Spleen (tissue), 11 donors: ENCODE results near the gene LRRC8D. TPM values are rescaled to one million over a fixed set of nuclear protein-coding genes. Genes with fewer than 3 reads are reported as not detected.
A peak's percentile ranks its signal among the peaks of the same experiment; 100 is the strongest.

Experiments
- DNase-seq: peaks from one replicate; pipeline ENCODE4 v3.0.0-alpha.2; 2020
- H3K27ac ChIP-seq, 8 donors: fragments of 200-600 bp; sonication (generic) in 7 of 8; 1 replicate in 4 of 8; 2 replicates in 4 of 8; pipeline versions ENCODE4 v1.5.0 to v1.8.0; 2016 to 2021; ENCODE audit warnings: inconsistent platforms in 4 of 8, mild to moderate bottlenecking in 4 of 8, moderate library complexity in 1 of 8
- H3K27me3 ChIP-seq, 7 donors: fragments of 200-600 bp; sonication (generic) in 6 of 7; replicated peaks in 1 of 7; 1 replicate in 4 of 7; 2 replicates in 3 of 7; pipeline versions ENCODE4 v1.5.0 to v1.8.0; 2016 to 2021; ENCODE audit warnings: inconsistent platforms in 3 of 7, mild to moderate bottlenecking in 1 of 7
- H3K36me3 ChIP-seq, 6 donors: fragments of 200-600 bp; sonication (generic) in 5 of 6; 1 replicate in 4 of 6; 2 replicates in 2 of 6; pipeline versions ENCODE4 v1.5.0 to v1.8.0; 2016 to 2021; ENCODE audit warnings: inconsistent platforms in 2 of 6
- H3K4me1 ChIP-seq, 6 donors: fragments of 200-600 bp; sonication (generic) in 5 of 6; 1 replicate in 3 of 6; 2 replicates in 3 of 6; pipeline versions ENCODE4 v1.5.0 to v1.8.0; 2016 to 2021; ENCODE audit warnings: inconsistent platforms in 3 of 6
- H3K4me3 ChIP-seq, 8 donors: fragments of 200-600 bp; sonication (generic) in 7 of 8; 1 replicate in 4 of 8; 2 replicates in 4 of 8; pipeline versions ENCODE4 v1.5.0 to v1.8.0; 2016 to 2021; ENCODE audit warnings: inconsistent platforms in 4 of 8, mild to moderate bottlenecking in 4 of 8, moderate library complexity in 2 of 8
- H3K9me3 ChIP-seq, 8 donors: fragments of 200-600 bp; sonication (generic) in 7 of 8; 1 replicate in 4 of 8; 2 replicates in 4 of 8; pipeline versions ENCODE4 v1.5.0 to v1.8.0; 2016 to 2021; ENCODE audit warnings: inconsistent platforms in 4 of 8
- POLR2A ChIP-seq, 3 donors: fragments of 450-650 bp; IDR thresholded peaks; one replicate each; pipeline ENCODE4 v1.5.1; 2017; ENCODE audit warnings: antibody characterized with exemption in 3 of 3, mild to moderate bottlenecking in 1 of 3
- POLR2AphosphoS5 ChIP-seq, 3 donors: sonication (generic); formaldehyde crosslinking; IDR thresholded peaks; one replicate each; pipeline ENCODE4 v1.5.1; 2017; ENCODE audit warnings: antibody characterized with exemption in 3 of 3
- WGBS, 5 donors: extraction: QIAGEN DNeasy Blood & Tissue Kit in 3 of 5; methylation state at CpG; one replicate each; pipeline versions ENCODE4 v1.1.5 to v1.1.7; 2013 to 2018; 5-methylcytosine and 5-hydroxymethylcytosine counted together
- intact Hi-C: fragments of 100-400 bp; cut with DNase I; formaldehyde crosslinking; loops from one replicate; pipeline ENCODE4 v1.15.0; 2023; ENCODE audit warnings: low total_unique reads
- polyA plus RNA-seq, 3 donors: library from polyadenylated mRNA; stranded (reverse); fragments of 200-250 nt; gene quantifications; one replicate each; pipeline ENCODE4 v1.2.1, GENCODE V29; 2013
- total RNA-seq, 7 donors: library from RNA; depleted of rRNA in 3 of 7; stranded (reverse); fragments of >200 nt in 3 of 7; fragmentation: NEBNext Ultra II Directional in 4 of 7; extraction: Animal tissue kit (Norgen Biotek cat#: 25700) in 4 of 7; gene quantifications; one replicate each; pipeline versions ENCODE4 v1.1.0 to v1.2.1, GENCODE V29; 2016 to 2021
- TF ChIP-seq, protein P1 (sequence below), 11 experiments: fragments of 200-600 bp in 7 of 11; fragments of 450-650 bp in 4 of 11; sonication (generic) in 4 of 11; IDR thresholded peaks in 8 of 11; conservative IDR thresholded peaks in 3 of 11; 1 replicate in 7 of 11; 2 replicates in 4 of 11; pipeline versions ENCODE4 v1.4.0 to v1.8.0; 2016 to 2021; ENCODE audit warnings: antibody characterized with exemption in 11 of 11, inconsistent platforms in 4 of 11, mild to moderate bottlenecking in 1 of 11
- donor health status: healthy with polysubstance abuse.
- donor health status: DM: no; HTN: no; CAD: no; lungs with moderate emphysema.
- donor health status: DM: no; HTN: no; CAD: no.
- donor health status: Bipolar disorder and iron deficiency.
- donor health status: healthy.
- donor health status: DM: no; HTN: no; CAD: no.
- donor health status: DM: yes; HTN: yes; CAD: no.

Gene LRRC8D
- total and polyA plus RNA-seq, 10 donors: 12.8 to 42.0 (median 34.5) TPM

DNA sequence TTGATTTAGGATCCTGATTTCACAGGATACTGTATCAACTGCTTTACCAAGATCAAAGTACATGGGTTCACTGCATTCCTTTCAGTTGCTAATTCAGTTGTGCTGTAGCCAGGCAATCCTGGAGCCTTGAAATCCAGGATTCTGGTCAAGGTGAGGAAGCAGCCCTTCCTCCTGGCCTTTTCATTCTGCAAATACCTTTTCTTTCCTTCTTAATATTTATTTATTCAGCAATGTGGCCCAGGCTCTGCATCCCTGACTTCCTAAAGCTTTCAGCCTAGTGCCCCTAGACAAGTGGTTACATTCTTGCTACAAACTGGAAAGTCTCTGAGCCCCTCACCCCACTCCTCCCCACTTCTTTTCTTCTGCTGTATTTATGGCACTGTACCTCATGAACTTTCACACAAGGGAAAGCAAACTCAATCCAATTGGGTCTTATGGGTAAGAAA is 16.2 kb downstream of the LRRC8D start:
- Histone ChIP-seq H3K4me1 (peaks cover 0 to 79% (median 33%) of the 10 kb centered on the region in 6 donors), H3K27me3 (no peaks in the 10 kb centered on the region), H3K36me3 (no peaks in the 10 kb centered on the region), H3K4me3 (no peak overlapping the region), H3K27ac (peak overlapping the region in 1 of 8 donors; percentile 11), H3K9me3 (no peaks in the 10 kb centered on the region)
- no peak for DNase-seq
- intact Hi-C loops: no loop called here
- no peak for TF ChIP-seq POLR2A (IDR thresholded peaks at IDR 0.05)
- TF ChIP-seq POLR2AphosphoS5 (IDR thresholded peaks at IDR 0.05): no peak
- TF ChIP-seq, protein P1, sequence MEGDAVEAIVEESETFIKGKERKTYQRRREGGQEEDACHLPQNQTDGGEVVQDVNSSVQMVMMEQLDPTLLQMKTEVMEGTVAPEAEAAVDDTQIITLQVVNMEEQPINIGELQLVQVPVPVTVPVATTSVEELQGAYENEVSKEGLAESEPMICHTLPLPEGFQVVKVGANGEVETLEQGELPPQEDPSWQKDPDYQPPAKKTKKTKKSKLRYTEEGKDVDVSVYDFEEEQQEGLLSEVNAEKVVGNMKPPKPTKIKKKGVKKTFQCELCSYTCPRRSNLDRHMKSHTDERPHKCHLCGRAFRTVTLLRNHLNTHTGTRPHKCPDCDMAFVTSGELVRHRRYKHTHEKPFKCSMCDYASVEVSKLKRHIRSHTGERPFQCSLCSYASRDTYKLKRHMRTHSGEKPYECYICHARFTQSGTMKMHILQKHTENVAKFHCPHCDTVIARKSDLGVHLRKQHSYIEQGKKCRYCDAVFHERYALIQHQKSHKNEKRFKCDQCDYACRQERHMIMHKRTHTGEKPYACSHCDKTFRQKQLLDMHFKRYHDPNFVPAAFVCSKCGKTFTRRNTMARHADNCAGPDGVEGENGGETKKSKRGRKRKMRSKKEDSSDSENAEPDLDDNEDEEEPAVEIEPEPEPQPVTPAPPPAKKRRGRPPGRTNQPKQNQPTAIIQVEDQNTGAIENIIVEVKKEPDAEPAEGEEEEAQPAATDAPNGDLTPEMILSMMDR (IDR thresholded peaks at IDR 0.05 in 8 of 11, conservative IDR thresholded peaks at IDR 0.05 in 3 of 11): no peak

DNA sequence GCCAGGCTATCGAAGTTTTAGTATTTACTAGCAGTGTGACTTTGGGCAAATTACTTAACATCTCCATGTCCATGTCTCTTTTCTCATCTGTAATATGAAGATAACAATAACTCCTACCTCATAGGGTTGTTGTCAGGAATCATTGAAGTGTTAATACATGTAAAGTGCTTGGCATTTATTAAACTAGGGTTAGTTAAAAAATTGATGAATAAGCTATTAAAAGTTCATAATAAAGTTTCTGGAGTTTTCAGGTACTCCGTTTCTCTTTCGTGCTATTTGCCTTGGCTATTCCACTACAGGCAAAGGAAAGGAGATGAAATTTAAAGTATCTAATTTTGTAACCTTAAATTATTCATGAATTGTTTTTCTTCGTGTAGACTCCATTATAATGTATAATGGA is 16.7 kb downstream of the LRRC8D start:
- H3K27me3 ChIP-seq: no peaks in the 10 kb centered on the region
- DNase-seq: no peak
- H3K27ac ChIP-seq: no peak overlapping the region
- H3K36me3 ChIP-seq: no peaks in the 10 kb centered on the region
- 95 to 100% (median 96%) methylated on average over 4 of the region's 4 CpGs for WGBS, 5 donors
- H3K4me1 ChIP-seq: peaks cover 0 to 79% (median 32%) of the 10 kb centered on the region in 6 donors
- TF ChIP-seq POLR2A (IDR thresholded peaks at IDR 0.05) (no peak), POLR2AphosphoS5 (IDR thresholded peaks at IDR 0.05) (no peak)
- TF ChIP-seq, protein P1 (IDR thresholded peaks at IDR 0.05 in 8 of 11, conservative IDR thresholded peaks at IDR 0.05 in 3 of 11): no peak
- H3K4me3 ChIP-seq: no peak overlapping the region
- intact Hi-C loops: no loop called here
- H3K9me3 ChIP-seq: no peaks in the 10 kb centered on the region

DNA sequence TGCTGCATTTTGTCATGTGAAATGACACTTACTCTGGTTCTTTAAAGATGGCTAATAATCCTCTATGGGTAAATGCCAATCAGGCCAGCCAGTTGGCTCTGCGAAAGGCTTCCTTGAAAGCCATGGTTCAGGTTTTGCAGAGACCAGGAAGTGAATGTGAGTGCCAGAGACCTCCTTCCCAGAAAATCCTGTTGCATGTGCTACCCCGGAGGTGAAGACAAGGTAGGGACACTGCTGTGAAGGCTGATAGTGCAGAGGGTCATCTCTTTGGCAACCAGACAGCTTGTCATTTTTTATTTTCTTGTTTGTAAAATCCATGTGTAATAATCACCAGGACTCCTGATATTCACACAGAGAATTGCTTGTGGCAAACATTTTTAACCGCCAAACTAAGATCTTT is 18.7 kb downstream of the LRRC8D start:
- 77 to 86% (median 83%) methylated on average over 3 of the region's 3 CpGs for WGBS, 5 donors
- no peaks in the 10 kb centered on the region for H3K9me3 ChIP-seq
- peaks cover 5 to 75% (median 37%) of the 10 kb centered on the region in 6 donors for H3K4me1 ChIP-seq
- H3K4me3 ChIP-seq: no peak overlapping the region
- no peak for DNase-seq
- intact Hi-C loops: no loop called here
- H3K27ac ChIP-seq: no peak overlapping the region
- H3K36me3 ChIP-seq: no peaks in the 10 kb centered on the region
- TF ChIP-seq, protein P1 (IDR thresholded peaks at IDR 0.05 in 8 of 11, conservative IDR thresholded peaks at IDR 0.05 in 3 of 11): no peak
- TF ChIP-seq POLR2AphosphoS5 (IDR thresholded peaks at IDR 0.05): no peak
- TF ChIP-seq POLR2A (IDR thresholded peaks at IDR 0.05): no peak
- H3K27me3 ChIP-seq: no peaks in the 10 kb centered on the region

DNA sequence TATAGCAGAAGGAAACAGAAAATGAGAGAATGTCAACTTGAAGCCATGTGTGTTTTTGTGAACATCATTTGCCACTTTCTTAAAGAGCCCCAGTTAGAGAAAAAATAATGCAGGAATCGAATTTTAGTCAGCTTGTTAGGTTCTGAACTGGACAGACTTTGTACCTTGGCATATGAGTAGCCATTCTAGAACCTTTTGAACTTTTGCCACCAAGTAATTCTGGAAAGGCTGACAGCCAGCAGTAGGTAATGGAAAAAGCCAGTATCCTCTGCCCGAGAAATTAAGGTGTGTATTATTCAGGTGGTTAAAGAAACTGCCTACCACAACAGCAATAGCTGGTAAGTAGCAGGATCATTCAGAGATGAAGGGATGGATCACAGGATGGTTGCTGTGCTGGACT is 20.7 kb downstream of the LRRC8D start:
- Histone ChIP-seq H3K9me3 (no peaks in the 10 kb centered on the region), H3K27ac (no peak overlapping the region), H3K4me3 (no peak overlapping the region), H3K4me1 (peaks cover 9 to 75% (median 38%) of the 10 kb centered on the region in 6 donors), H3K36me3 (peaks cover 0 to 3% (median 0%) of the 10 kb centered on the region in 6 donors), H3K27me3 (no peaks in the 10 kb centered on the region)
- WGBS, 5 donors: 92 to 97% (median 94%) methylated on average over 2 of the region's 2 CpGs
- TF ChIP-seq, protein P1 (IDR thresholded peaks at IDR 0.05 in 8 of 11, conservative IDR thresholded peaks at IDR 0.05 in 3 of 11): no peak
- TF ChIP-seq POLR2AphosphoS5 (IDR thresholded peaks at IDR 0.05) (no peak), POLR2A (IDR thresholded peaks at IDR 0.05) (no peak)
- no peak for DNase-seq
- intact Hi-C loops: no loop called here
